ENCODE data around the gene CHCHD1.
"Not testable (repeated sequence)": the region's sequence is repeated elsewhere in the genome, so short reads cannot be mapped to it uniquely, and the experiment has no call there.

Gene CHCHD1

GRCh38 chr10:73768881-73769280, 13.0 kb upstream of the CHCHD1 start:
- DNase-seq (ENCODE audit: low read depth in 1 of 2, low spot score in 1 of 2), result peak; percentile 39 to 42

DNA sequence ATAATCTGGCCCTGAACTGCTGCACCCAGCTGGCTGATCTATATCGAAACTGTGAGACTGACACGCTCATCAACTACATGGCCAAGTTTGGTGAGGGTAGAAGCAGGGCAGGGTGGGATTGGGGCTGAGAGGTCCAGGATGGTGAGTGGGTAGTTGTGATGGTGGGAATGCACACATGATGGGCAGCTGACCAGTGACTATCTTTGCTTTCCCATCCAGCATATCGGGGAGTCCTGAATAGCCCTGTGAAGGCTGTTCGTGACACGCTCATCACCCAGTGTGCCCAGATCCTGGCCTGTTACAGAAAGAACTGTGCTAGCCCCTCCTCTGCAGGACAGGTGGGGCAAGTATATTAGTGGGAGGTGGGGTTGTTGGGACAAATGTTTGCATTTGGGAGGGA, 12.5 kb upstream of the CHCHD1 start:
- DNase-seq (ENCODE audit: low read depth in 1 of 2, low spot score in 1 of 2), result no peak

DNA sequence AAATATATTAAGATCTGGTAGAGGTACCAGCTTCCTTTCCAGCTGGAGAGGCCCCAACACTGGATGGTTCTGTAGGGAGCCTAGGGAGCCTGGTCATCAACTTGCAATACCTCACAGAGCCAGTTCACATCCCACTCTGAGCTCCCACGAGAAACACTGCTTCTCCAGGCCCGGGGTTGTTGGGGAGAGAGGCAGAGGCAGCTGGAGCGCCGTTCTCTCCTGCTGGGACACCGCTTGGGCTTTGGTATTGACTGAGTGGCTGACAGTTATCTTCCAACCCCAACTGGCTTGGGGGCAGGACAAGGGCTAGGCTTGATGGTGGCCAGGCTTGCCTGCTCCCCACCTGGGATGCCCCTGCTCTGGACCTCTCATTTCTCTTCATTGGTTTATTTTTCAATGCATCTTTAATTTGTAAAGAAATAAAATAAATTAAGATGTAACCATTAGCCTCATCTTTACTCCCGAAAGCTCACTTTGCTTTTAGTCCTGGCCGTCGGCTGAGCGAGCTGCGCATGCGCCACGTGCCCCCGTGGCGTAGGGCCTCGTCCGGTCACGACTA, 10.0 kb upstream of the CHCHD1 start:
- DNase-seq (ENCODE audit: low read depth in 1 of 2, low spot score in 1 of 2), result peak; percentile 65 to 67

DNA sequence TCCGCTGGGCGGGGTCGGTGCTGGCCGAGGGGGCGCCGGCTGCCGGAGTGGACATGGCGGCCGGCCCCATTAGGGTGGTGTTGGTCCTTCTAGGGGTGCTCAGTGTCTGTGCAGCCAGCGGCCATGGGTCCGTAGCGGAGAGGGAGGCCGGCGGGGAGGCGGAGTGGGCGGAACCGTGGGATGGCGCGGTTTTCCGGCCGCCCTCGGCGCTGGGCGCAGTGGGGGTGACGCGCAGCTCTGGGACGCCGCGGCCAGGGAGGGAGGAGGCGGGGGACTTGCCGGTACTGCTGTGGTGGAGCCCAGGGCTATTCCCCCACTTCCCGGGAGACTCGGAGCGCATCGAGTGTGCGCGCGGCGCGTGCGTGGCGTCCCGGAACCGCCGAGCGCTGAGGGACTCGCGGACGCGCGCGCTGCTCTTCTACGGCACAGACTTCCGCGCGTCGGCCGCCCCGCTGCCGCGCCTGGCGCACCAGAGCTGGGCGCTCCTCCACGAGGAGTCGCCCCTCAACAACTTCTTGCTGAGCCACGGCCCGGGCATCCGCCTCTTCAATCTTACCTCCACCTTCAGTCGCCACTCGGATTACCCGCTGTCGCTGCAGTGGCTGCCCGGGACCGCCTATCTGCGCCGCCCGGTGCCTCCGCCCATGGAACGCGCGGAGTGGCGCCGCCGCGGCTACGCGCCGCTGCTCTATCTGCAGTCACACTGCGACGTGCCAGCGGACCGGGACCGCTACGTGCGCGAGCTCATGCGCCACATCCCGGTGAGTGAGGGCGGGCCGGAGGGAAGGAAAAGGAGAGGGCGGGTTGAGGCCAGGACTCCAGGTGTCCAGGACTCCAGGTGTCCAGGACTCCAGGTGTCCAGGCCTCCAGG, 9.3 kb upstream of the CHCHD1 start:
- DNase-seq (ENCODE audit: low read depth in 1 of 2, low spot score in 1 of 2), result peak; percentile 57 to 69

- no peak for DNase-seq (ENCODE audit: low read depth in 1 of 2, low spot score in 1 of 2)
These were observed 8.5 kb upstream of the CHCHD1 start for GRCh38 chr10:73773152-73773879.

DNA sequence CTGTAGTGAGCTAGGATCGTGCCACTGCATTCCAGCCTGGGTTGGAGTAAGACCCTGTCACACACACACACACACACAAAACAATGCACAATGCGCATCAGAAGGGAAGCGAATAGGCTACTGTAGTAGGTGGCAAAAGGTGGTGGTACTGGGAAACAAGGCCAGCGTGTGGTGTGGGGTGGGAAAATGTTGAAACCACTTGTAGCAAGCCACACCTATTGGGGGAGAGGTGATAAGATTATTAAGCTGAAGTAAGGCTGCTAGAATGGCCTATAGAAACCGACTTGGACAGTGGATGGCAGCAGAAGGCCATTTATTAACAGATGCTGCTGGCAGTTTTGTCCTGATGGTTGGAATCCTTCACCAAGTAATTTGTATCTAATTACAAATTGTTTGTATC, 7.2 kb upstream of the CHCHD1 start:
- no peak for DNase-seq (ENCODE audit: low read depth in 1 of 2, low spot score in 1 of 2)

DNA sequence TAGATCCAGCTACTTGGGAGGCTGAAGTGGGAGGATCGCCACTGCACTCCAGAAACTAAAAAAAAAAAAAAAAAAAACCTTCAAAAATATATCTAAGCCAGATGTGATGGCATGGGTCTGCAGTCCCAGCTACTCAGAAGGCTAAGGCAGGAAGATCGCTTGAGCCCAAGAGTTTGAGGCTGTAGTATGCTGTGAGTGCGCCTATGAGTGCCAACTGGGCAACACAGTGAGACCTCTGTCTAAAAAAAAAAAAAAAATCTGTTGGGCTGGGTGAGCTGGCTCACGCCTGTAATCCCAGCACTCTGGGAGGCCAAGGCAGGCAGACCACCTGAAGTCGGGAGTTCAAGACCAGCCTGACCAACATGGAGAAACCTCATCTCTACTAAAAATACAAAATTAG, 2.8 kb upstream of the CHCHD1 start:
- DNase-seq (ENCODE audit: low read depth in 1 of 2, low spot score in 1 of 2), result no peak

GRCh38 chr10:73779539-73780197, 2.2 kb upstream of the CHCHD1 start:
- no peak for DNase-seq (ENCODE audit: low read depth in 1 of 2, low spot score in 1 of 2)

DNA sequence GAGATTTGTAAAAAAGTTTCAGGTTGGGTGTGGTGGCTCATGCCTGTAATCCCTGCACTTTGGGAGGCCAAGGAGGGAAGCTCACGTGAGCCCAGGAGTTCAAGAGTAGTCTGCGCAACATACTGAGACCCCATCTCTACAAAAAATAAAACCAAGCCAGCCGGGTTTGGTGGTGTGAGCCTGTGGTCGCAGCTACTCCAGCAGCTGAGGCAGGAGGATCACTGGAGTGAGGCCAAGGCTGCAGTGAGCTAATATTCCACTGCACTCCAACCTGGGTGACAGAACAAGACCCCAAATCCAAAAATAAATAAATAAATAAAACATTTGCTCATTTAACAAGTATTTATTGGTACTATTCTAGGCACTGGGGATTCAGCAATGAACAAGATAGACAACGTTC, 1.5 kb upstream of the CHCHD1 start:
- DNase-seq (ENCODE audit: low read depth in 1 of 2, low spot score in 1 of 2), result no peak

DNA sequence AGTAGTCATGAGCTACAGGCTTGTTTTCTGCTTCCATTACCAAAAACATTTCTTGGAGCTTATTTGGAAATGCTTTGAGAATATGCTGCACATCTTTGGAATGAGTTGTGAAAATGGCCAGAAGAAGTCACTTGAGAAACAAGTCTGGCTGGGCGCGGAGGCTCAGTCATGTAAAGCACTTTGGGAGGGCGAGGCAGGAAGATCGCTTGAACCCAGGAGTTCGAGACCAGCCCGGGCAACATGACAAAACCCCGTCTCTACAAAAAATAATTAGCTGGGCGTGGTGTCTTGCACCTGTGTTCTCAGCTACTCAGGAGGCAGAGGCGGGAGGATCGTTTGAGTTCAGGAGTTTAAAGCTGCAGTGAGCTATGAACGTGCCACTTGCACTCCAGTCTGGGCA, 882 bp upstream of the CHCHD1 start:
- DNase-seq (ENCODE audit: low read depth in 1 of 2, low spot score in 1 of 2), result no peak

DNA sequence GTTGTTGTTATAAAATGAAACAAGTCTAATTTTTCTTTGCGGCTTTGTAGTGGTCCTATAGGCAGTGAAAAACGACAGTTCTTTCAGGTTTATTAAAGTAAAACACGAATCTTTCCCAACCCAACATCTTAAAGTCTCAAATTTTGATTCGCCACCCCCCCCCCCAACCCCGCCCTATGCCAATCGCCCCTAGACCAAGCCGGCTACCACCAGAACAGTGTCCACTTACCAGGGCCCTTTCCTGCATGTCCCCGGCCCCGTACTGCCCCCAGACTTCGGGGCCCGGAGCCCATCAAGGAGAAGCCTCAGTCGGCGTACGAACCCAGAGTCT, 335 bp upstream of the CHCHD1 start:
- DNase-seq (ENCODE audit: low read depth in 1 of 2, low spot score in 1 of 2), result no peak

DNA sequence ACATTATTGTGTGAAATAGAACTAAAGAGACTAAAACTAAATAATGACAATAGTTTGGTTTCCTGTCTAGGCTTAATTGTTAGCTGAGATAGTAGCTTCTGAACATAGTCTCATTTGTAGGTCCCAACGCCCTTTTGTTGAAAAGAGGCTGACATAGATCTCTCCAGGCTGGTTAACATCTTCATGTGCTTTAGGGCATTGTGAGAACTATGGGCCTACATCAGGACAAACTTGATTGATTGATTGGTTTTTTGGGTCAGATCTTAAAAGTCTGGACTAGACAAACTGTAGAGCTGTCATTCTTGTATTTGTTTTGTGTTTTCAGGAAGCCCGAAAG, 869 bp downstream of the CHCHD1 start:
- no peak for DNase-seq (ENCODE audit: low read depth in 1 of 2, low spot score in 1 of 2)

GRCh38 chr10:73785211-73785720, 3.4 kb downstream of the CHCHD1 start, which contains the start of gene ZSWIM8:
ZSWIM8 (plus strand) TSS chr10:73785606; CDS start chr10:73785879, 273 bp downstream.
- peak; percentile 66 to 78 for DNase-seq (ENCODE audit: low read depth in 1 of 2, low spot score in 1 of 2)

GRCh38 chr10:73785721-73786511, 4.1 kb downstream of the CHCHD1 start:
- DNase-seq (ENCODE audit: low read depth in 1 of 2, low spot score in 1 of 2), result peak in 1 of 2 donors; percentile 32

DNA sequence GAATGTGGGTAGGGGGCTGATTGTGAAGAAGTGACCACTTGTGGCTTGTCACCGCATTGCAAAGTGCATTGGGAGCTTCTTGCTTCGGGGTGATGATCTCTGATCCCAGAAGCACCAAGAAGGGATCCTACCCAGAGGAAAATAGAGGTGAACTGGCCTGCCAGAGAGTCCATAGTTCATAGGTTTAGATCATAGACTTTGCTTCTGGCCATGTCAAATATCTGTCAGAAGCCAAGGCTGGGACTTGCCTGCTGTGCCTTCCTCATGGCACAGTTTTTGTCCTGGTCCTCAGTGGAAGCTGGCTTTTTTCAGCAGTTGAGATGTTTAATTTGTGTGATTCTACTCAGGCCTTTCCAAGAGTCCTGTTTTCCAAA, 4.7 kb downstream of the CHCHD1 start:
- DNase-seq (ENCODE audit: low read depth in 1 of 2, low spot score in 1 of 2), result no peak

GRCh38 chr10:73787031-73787800, 5.4 kb downstream of the CHCHD1 start:
- not testable (repeated sequence) for DNase-seq (ENCODE audit: low read depth in 1 of 2, low spot score in 1 of 2)

GRCh38 chr10:73788864-73789658, 7.2 kb downstream of the CHCHD1 start:
- DNase-seq (ENCODE audit: low read depth in 1 of 2, low spot score in 1 of 2), result no peak

DNA sequence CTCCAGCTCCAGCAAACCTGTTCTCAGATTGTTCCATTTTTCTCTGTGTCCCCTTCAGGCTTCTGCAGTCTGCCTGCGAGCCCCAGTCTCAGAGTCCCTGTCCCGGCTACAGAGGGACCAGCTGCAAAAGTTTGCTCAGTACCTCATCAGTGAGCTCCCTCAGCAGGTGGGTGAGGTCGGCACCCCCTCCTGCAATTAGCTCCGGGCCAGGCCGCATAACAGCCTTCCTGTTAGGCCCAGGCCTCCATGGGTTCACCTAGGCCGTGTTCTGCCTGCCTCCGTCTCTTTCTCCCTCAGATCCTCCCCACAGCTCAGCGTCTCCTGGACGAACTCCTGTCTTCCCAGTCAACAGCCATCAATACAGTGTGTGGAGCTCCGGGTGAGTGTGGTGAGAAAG, 7.8 kb downstream of the CHCHD1 start:
- no peak for DNase-seq (ENCODE audit: low read depth in 1 of 2, low spot score in 1 of 2)
